ENCODE measurements around the gene PLEK. TPM values are rescaled to one million over a fixed set of nuclear protein-coding genes. Genes with fewer than 3 reads are reported as not detected.

PLEK gene
- total RNA-seq, 1 donor from 2014 or later: 0.12 TPM

DNA sequence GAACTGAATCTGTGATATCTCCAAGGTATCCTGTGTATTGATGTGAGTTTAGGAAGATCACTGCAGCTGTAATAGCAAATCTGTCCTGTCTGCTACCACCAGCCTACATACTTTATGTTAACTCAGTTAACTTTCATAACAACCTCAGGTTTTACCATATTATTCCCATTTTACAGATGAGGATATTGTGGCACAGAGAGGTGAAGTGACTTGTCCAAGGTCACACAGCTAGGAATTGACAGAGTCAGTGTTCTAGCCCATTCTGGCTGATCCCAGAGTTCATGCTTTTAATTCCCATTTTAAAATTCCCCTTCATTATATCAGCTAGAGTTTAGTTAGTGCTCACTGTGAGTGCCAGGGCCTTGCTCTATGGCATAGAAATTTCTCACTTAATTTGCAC lies 49.4 kb downstream of the PLEK start:
- no peak for DNase-seq (ENCODE audit: extremely low read depth, low read depth, low spot score)

- DNase-seq (ENCODE audit: extremely low read depth, low read depth, low spot score): no peak
Observed at GRCh38 chr2:68414876-68415275, 49.8 kb downstream of the PLEK start.

GRCh38 chr2:68415521-68415920 lies 50.4 kb downstream of the PLEK start:
- no peak for DNase-seq (ENCODE audit: extremely low read depth, low read depth, low spot score)

- no peak for DNase-seq (ENCODE audit: extremely low read depth, low read depth, low spot score)
Observed at GRCh38 chr2:68416081-68416675, 51.1 kb downstream of the PLEK start.

GRCh38 chr2:68417926-68418325 lies 52.8 kb downstream of the PLEK start:
- DNase-seq (ENCODE audit: extremely low read depth, low read depth, low spot score): no peak

GRCh38 chr2:68418419-68418818 lies 53.3 kb downstream of the PLEK start:
- no peak for DNase-seq (ENCODE audit: extremely low read depth, low read depth, low spot score)

- DNase-seq (ENCODE audit: extremely low read depth, low read depth, low spot score): no peak
Observed at GRCh38 chr2:68418855-68419254, 53.8 kb downstream of the PLEK start.

- DNase-seq (ENCODE audit: extremely low read depth, low read depth, low spot score): no peak
Observed at GRCh38 chr2:68420254-68420910, 55.3 kb downstream of the PLEK start.

DNA sequence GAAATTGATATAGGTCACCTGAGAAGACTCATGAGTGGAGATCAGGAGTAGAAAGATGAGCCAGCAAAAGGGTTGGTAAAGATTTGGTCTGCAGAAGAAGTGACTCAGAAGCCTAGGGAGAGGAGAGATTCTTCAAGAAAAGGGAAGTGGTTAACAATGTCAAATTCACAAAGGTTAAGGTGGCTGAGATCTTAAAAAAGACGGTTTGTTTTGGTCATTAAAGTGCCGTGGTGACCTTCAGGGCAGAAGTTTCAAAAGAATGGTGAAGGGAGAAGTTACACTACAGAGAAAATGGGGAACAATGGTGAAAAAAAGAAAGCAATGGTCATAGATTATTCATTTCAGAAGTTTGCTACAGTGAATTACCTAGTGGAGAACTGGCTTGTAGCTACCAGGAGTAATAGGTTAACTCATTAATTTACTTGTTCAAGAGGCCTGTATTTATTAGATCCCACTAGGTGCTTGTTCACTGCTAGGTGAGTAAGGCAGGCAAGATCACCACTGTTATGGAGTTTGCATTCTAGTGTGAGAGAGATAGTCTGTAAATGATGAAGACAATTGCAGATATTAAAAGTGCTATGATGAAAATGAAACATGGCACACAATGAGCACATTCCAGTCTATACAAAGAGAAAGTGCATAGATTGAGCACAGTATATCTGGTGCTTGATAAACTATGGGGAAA lies 59.0 kb downstream of the PLEK start:
- no peak for DNase-seq (ENCODE audit: extremely low read depth, low read depth, low spot score)

DNA sequence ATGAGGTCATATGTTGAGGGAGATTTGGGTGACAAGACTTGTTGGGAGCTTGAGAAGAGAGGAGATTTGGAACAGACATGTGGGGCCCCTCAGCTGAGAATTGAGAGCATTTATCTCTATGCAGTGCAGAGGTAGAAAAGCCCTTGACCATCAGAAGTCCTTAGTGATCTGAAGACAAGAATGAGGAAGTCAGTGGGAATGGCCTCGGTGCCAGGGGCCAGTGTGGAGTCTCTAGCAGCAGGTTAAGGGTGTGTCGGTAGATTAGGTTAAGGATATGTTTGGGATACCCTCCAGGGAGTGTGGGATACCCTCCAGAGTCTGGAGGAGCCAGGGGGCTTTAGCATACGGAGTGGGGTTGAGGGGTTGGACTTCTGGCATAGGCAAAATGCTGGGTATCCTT lies 60.4 kb downstream of the PLEK start:
- DNase-seq (ENCODE audit: extremely low read depth, low read depth, low spot score): no peak

GRCh38 chr2:68426446-68426845 lies 61.4 kb downstream of the PLEK start:
- no peak for DNase-seq (ENCODE audit: extremely low read depth, low read depth, low spot score)

- no peak for DNase-seq (ENCODE audit: extremely low read depth, low read depth, low spot score)
Observed at GRCh38 chr2:68426848-68427579, 61.9 kb downstream of the PLEK start.

DNA sequence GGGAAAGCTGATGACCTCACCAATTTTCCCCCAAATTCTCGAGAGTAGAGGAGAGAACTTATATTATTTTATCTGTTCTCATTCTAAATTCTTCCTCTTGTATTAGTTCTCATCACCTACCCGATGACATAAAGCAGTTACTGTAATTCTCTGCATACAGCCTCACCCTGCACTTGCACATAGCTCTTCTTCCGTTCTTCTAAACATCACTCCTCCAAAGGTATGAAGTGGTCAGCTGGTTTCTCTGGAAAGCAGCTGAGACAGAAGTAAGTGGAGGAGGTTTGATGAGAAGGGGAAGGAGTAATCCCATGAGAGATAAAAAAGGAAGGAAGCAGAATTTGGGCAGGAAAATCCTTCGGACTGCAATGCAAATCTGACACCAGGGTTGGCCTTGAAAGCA lies 63.0 kb downstream of the PLEK start:
- no peak for DNase-seq (ENCODE audit: extremely low read depth, low read depth, low spot score)

GRCh38 chr2:68428746-68429145 lies 63.7 kb downstream of the PLEK start:
- DNase-seq (ENCODE audit: extremely low read depth, low read depth, low spot score): no peak

DNA sequence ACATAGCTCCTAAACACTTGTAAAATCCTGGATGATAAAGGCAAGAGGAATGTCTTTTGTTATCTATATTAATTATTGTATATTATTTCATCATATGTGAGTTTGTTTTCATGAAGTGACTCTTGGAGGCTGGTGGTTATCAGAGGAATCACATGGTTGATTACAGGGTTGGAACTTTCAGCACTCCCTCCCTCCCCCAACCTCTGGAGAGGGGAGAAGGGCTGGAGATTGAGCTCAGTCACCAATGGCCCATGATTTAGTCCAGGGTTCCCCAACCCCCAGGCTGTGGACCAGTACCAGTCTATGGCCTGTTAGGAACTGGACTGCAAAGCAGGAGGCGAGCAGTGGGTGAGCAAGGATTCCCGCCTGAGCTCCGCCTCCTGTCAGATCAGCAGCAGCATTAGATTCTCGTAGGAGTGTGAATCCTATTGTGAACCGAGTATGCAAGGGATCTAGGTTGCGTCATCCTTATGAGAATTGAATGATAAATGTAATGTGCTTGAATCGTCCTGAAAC lies 64.3 kb downstream of the PLEK start:
- DNase-seq (ENCODE audit: extremely low read depth, low read depth, low spot score): no peak

GRCh38 chr2:68431316-68431972 lies 66.4 kb downstream of the PLEK start:
- DNase-seq (ENCODE audit: extremely low read depth, low read depth, low spot score): no peak

GRCh38 chr2:68432696-68433658 lies 67.9 kb downstream of the PLEK start:
- DNase-seq (ENCODE audit: extremely low read depth, low read depth, low spot score): no peak

- no peak for DNase-seq (ENCODE audit: extremely low read depth, low read depth, low spot score)
Observed at GRCh38 chr2:68434981-68435380, 69.9 kb downstream of the PLEK start.

- DNase-seq (ENCODE audit: extremely low read depth, low read depth, low spot score): no peak
Observed at GRCh38 chr2:68435615-68436014, 70.5 kb downstream of the PLEK start.

DNA sequence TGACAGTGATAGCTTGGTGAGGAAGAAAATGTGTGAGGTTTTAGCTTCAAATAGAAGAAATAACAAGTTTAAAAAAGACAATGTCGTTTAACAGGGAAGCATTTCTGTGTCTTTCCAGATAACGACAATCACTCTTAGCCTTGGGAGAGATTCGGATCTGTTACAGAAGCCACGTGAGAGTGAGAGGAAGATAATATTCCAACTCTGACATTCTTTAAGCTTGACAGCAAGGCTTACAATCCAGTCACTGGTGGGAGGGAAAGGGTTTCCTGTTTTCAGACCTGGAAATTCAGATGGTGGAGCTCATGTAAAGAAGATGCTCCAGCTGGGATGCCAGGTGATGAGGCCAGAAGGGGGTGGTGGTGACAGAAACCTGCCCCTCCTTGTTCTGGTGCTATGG lies 71.2 kb downstream of the PLEK start:
- DNase-seq (ENCODE audit: extremely low read depth, low read depth, low spot score): no peak

Measured in glomerular endothelial cell (primary cell).